Heart right ventricle (tissue), 16 donors: Measurements from ENCODE around the gene LHX3. TPM values are rescaled to one million over a fixed set of nuclear protein-coding genes. Genes with fewer than 3 reads are reported as not detected.

ENCODE experiments used
- ATAC-seq, 8 donors: fragments of 200-7000 bp; cut with Tn5 transposase; one replicate each; pipeline ENCODE4 v1.9.1; 2020; ENCODE audit warnings: mild to moderate bottlenecking in 8 of 8, moderate library complexity in 8 of 8, moderate number of reproducible peaks in 1 of 8
- DNase-seq, 2 donors: peaks; one replicate each; pipeline ENCODE4 v3.0.0-alpha.2; 2020
- H3K27ac ChIP-seq, 10 donors: fragments of 200-600 bp; sonication (generic) in 2 of 10; one replicate each; pipeline versions ENCODE4 v1.5.0 to v1.8.0; 2020 to 2022; ENCODE audit warnings: mild to moderate bottlenecking in 3 of 10
- H3K27me3 ChIP-seq, 7 donors: fragments of 200-600 bp; one replicate each; pipeline ENCODE4 v1.8.0; 2021 to 2022; ENCODE audit warnings: mild to moderate bottlenecking in 2 of 7
- H3K36me3 ChIP-seq, 9 donors: fragments of 200-600 bp; sonication (generic) in 1 of 9; one replicate each; pipeline versions ENCODE4 v1.5.0 to v1.8.0; 2020 to 2022; ENCODE audit warnings: mild to moderate bottlenecking in 2 of 9
- H3K4me1 ChIP-seq, 9 donors: fragments of 200-600 bp; sonication (generic) in 1 of 9; one replicate each; pipeline versions ENCODE4 v1.5.0 to v1.8.0; 2020 to 2022; ENCODE audit warnings: mild to moderate bottlenecking in 4 of 9
- H3K4me3 ChIP-seq, 10 donors: fragments of 200-600 bp; sonication (generic) in 2 of 10; one replicate each; pipeline versions ENCODE4 v1.5.0 to v1.8.0; 2020 to 2022; ENCODE audit warnings: mild to moderate bottlenecking in 7 of 10, moderate library complexity in 2 of 10
- H3K9me3 ChIP-seq, 11 donors: fragments of 200-600 bp in 10 of 11; sonication (generic) in 2 of 11; one replicate each; pipeline versions ENCODE4 v1.5.0 to v1.8.0; 2013 to 2022; ENCODE audit warnings: mild to moderate bottlenecking in 2 of 11, control low read depth in 1 of 11, moderate library complexity in 1 of 11
- WGBS, 2 donors: extraction: QIAGEN DNeasy Blood & Tissue Kit; methylation state at CpG; one replicate each; pipeline ENCODE4 v1.1.7; 2013; ENCODE audit warnings: inconsistent platforms in 1 of 2; 5-methylcytosine and 5-hydroxymethylcytosine counted together
- intact Hi-C, 10 donors: fragments of 100-400 bp; cut with DNase I; formaldehyde crosslinking; loops; one replicate each; pipeline versions ENCODE4 v1.11.1 to v1.14.2; 2022
- polyA plus RNA-seq, 2 donors: library from polyadenylated mRNA; stranded (reverse); fragments of 200-250 nt; gene quantifications; one replicate each; pipeline ENCODE4 v1.2.3, GENCODE V29; 2013
- total RNA-seq, 10 donors: library from RNA; stranded (reverse); fragmentation: NEBNext Ultra II Directional in 3 of 10; extraction: Animal tissue kit (Norgen Biotek cat#: 25700) in 3 of 10; gene quantifications; one replicate each; pipeline versions ENCODE4 v1.2.1 to v1.2.4, GENCODE V29; 2021 to 2023
- TF ChIP-seq, protein P1 (sequence below), 9 donors: fragments of 200-600 bp; sonication (generic) in 2 of 9; IDR thresholded peaks; one replicate each; pipeline versions ENCODE4 v1.5.0 to v1.8.0; 2021 to 2022; ENCODE audit warnings: antibody characterized with exemption in 9 of 9, mild to moderate bottlenecking in 5 of 9, moderate library complexity in 1 of 9
- donor health status: Arrhythmogenic right ventricular cardiomyopathy.
- donor health status: ischemic (EF 13 %, LVEDD 7.1; RV severe dilation, severe dysfunction).
- donor health status: healthy with polysubstance abuse.
- donor health status: DM: no; HTN: yes; CAD: no.
- donor health status: DM: no; HTN: no; CAD: no.
- donor health status: ischemic (EF 25% LVEDD 6.9; RV normal size, moderate dysfunction).
- donor health status: ischemic (EF 25% LVEDD 5.7; RV mildly dilated, moderate dysfunction).
- donor health status: healthy.
- donor health status: DM: yes; HTN: yes; CAD: no.
- donor health status: Ischemic cardiomyopathy.
- donor health status: ischemic (EF 35%, LVEDD 5.7; RV mildly dilated, moderate dysfunction).
- donor health status: nonischemic (EF 11% LVEDD 7.7; RV severe dilation, severe dysfunction).
- donor health status: DM: yes; HTN: yes; CAD: no.
- donor health status: PGD.
- donor health status: ischemic (EF 29% LVEDD 5.4; RV normal size, mild dysfunction).
- donor health status: nonischemic (EF 23%, LVEDD 6.1; RV moderate dilation, normal function).

LHX3 gene
- total and polyA plus RNA-seq, 12 donors = not detected

DNA sequence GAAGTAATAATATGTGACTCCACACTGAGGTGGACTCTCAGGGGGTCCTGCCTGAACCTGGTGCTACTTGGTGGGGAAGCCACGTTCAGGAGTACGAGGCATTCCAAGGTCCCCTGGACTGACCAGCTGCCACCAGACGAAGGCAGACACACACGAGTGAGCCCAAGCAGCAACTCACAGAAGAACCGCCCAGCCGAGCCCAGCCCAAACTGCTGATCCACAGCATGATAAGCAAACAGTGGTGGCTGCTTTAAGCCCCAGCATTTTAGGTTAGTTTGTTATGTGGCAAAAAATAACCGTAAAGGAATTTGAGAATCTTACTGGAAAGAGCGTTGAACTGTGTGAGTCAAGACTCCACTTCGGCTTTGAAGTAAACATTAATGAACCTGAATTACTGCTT lies 8.8 kb upstream of the LHX3 start:
- DNase-seq (no peak), ATAC-seq (no peak)
- Histone ChIP-seq H3K9me3 (peaks cover 0 to 12% (median 0%) of the 10 kb centered on the region in 11 donors), H3K36me3 (peaks cover 0 to 97% (median 21%) of the 10 kb centered on the region in 9 donors), H3K4me1 (no peaks in the 10 kb centered on the region), H3K27ac (no peak overlapping the region), H3K4me3 (no peak overlapping the region), H3K27me3 (no peaks in the 10 kb centered on the region)
- WGBS, 2 donors = 92 to 98% methylated on average over 9 of the region's 9 CpGs
- TF ChIP-seq, protein P1, sequence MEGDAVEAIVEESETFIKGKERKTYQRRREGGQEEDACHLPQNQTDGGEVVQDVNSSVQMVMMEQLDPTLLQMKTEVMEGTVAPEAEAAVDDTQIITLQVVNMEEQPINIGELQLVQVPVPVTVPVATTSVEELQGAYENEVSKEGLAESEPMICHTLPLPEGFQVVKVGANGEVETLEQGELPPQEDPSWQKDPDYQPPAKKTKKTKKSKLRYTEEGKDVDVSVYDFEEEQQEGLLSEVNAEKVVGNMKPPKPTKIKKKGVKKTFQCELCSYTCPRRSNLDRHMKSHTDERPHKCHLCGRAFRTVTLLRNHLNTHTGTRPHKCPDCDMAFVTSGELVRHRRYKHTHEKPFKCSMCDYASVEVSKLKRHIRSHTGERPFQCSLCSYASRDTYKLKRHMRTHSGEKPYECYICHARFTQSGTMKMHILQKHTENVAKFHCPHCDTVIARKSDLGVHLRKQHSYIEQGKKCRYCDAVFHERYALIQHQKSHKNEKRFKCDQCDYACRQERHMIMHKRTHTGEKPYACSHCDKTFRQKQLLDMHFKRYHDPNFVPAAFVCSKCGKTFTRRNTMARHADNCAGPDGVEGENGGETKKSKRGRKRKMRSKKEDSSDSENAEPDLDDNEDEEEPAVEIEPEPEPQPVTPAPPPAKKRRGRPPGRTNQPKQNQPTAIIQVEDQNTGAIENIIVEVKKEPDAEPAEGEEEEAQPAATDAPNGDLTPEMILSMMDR (IDR thresholded peaks at IDR 0.05) = no peak
- intact Hi-C loops = no loop called here

DNA sequence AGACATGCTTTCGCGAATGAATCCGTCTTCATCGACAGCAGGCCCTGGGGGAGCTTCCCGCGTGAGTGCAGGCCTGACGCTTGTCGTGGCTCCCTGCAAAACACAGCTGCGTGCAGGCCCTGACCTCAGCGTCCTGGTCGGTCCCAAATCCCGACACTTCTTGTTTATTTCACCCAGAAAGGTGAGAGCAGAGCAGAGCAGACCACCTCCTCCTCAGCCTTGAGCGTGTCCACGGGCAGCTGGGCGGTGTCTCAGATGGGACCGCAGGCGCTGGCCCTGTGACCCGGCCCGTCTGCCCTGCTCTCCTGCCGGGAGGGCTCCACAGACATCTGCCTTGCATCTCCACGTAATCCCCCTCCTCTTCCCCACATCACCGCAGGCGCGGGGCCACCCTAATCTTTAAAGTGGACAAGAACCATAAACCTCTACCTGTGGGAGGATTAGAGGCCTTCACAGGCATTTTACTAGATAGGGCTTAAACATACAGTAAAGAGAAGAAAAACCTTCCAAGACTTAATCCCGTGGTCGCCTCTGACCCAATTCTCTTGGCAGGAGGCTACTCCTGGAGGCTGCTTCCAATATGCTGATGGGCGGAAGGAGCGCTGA lies 7.5 kb upstream of the LHX3 start:
- no peaks in the 10 kb centered on the region for H3K4me1 ChIP-seq
- no peak overlapping the region for H3K4me3 ChIP-seq
- ATAC-seq (no peak), DNase-seq (no peak)
- TF ChIP-seq, protein P1 (IDR thresholded peaks at IDR 0.05) = no peak
- no peaks in the 10 kb centered on the region for H3K27me3 ChIP-seq
- H3K27ac ChIP-seq = no peak overlapping the region
- intact Hi-C loops = no loop called here
- peaks cover 0 to 92% (median 17%) of the 10 kb centered on the region in 9 donors for H3K36me3 ChIP-seq
- WGBS, 2 donors = 91 to 93% methylated on average over 28 of the region's 28 CpGs
- peaks cover 0 to 12% (median 0%) of the 10 kb centered on the region in 11 donors for H3K9me3 ChIP-seq

DNA sequence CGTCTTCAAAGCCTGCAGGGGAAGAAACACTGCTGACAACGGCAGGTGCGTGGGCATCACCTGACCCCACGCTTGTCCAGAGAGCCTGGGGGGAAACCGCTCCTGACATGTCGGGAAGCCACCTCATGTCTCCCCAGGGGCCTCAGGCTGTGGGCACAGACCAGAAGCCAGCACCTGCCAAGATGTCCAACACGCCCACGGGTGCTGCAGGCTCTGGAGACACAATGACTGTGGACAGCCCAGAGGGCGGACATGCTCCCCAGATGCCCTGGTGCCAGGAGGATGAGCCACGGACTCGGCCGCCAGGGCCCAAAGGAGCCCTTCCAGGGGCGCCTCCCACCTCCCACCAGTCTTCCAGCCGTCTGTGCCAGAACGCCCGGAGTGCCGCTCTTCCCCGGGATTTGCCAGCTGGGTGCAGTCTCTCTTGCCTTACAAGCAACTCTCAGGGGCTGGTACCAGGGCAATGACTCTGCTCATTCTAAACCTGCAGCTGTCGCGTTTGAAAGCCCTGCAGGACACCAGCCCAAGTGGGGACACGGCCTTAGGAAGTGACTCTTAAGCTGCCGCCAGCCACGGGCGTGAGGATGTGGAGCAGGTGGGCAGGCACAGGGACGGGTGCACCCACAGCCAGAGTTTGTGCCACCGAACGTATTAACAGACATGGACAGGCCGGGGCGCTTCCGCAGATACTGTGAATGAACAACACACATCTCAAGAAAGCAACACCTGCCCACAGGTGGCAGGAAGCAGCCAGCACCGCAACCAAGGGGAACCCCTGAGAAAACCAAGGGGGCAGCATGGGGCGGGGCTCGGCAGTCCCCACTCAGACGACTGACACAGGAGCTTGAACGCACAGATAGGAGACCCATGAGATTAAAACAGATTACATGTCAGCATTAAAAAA lies 6.8 kb upstream of the LHX3 start:
- peak in 1 of 8 donors; percentile 21 for ATAC-seq
- WGBS, 2 donors = 94% methylated on average over 35 of the region's 35 CpGs
- intact Hi-C loops = no loop called here
- Histone ChIP-seq H3K4me1 (no peaks in the 10 kb centered on the region), H3K27me3 (no peaks in the 10 kb centered on the region), H3K27ac (no peak overlapping the region), H3K9me3 (peaks cover 0 to 12% (median 0%) of the 10 kb centered on the region in 11 donors), H3K4me3 (no peak overlapping the region), H3K36me3 (peaks cover 0 to 86% (median 17%) of the 10 kb centered on the region in 9 donors)
- TF ChIP-seq, protein P1 (IDR thresholded peaks at IDR 0.05) = no peak
- no peak for DNase-seq

DNA sequence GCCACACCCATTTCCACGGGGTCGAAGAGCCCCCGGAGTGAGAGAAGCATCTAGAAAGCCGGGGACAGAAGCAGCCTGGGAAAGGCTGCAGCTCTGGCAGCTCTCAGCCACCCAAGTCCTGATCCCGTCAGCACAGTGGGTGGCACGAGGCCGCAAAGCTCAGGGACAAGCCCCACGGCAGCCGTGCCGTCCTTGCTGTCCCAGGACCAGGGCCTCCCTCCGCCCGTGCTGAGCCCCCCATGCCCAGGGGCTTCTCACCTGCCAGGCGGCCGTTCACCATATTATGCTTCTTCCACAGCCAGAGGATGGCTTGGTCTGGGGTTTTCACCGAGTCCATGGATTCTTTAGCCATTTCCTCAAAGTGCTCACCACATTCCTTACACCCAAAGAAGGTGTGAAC lies 6.1 kb upstream of the LHX3 start:
- H3K27ac ChIP-seq = no peak overlapping the region
- WGBS, 2 donors = 90 to 92% methylated on average over 15 of the region's 15 CpGs
- peaks cover 0 to 12% (median 0%) of the 10 kb centered on the region in 11 donors for H3K9me3 ChIP-seq
- TF ChIP-seq, protein P1 (IDR thresholded peaks at IDR 0.05) = no peak
- intact Hi-C loops = no loop called here
- H3K27me3 ChIP-seq = no peaks in the 10 kb centered on the region
- no peak for ATAC-seq
- DNase-seq = no peak
- no peak overlapping the region for H3K4me3 ChIP-seq
- H3K4me1 ChIP-seq = no peaks in the 10 kb centered on the region
- peaks cover 0 to 79% (median 15%) of the 10 kb centered on the region in 9 donors for H3K36me3 ChIP-seq
